Ecto neural progenitor cell (in vitro differentiated cells): Measurements from ENCODE around the gene SLC22A7.
"Not testable (repeated sequence)": the region's sequence is repeated elsewhere in the genome, so short reads cannot be mapped to it uniquely, and the experiment has no call there.

ENCODE experiments used
- DNase-seq: peaks from one replicate; pipeline ENCODE4 v3.0.0-alpha.2; 2018; ENCODE audit warnings: low spot score

SLC22A7 gene

DNA sequence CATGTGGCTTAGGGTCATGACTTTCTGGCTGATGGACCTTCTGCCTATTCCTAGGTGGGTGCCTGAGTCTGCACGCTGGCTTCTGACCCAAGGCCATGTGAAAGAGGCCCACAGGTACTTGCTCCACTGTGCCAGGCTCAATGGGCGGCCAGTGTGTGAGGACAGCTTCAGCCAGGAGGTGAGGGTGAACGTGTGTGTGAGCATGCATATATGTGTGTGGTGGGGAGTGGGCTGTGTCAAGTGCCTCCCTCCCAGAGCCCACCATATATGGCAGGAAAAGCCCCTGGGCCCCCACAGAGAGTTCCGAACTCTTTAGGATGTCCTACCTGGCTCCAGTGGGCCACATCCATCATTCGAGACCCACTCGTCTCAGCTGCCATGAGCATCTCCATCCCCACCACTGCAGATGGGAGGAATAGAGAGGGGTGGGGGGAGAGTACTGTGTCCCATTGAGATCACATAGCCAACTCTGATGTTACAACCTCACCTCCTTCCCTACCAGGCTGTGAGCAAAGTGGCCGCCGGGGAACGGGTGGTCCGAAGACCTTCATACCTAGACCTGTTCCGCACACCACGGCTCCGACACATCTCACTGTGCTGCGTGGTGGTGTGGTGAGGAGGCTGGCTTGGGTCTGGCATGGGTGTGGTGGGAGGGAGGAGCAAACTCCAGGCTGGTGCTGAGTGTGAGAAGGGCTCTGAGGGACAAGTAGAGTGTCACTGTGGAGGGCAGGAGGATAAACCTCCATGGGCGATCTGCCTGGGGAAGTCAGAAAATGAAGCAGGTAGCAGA is 3.2 kb downstream of the SLC22A7 start:
- DNase-seq = no peak

- no peak for DNase-seq
These were observed 4.1 kb downstream of the SLC22A7 start for GRCh38 chr6:43302126-43302525.

DNA sequence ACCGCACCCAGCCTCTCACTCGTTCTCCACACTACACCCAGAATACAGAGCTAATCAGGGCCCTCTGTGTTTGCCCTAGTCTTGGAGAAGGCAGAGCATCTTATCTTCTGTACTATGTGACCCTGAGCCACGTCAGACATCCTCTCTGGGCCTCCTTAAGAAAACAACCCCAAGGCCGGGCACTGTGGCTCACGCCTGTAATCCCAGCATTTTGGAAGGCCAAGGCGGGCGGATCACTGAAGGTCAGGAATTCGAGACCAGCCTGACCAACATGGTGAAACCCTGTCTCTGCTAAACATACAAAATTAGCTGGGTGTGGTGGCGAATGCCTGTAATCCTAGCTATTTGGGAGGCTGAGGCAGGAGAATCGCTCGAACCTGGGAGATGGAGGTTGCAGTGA is 4.9 kb downstream of the SLC22A7 start:
- not testable (repeated sequence) for DNase-seq

GRCh38 chr6:43303751-43304331 is 5.8 kb downstream of the SLC22A7 start:
- no peak for DNase-seq

- DNase-seq = no peak
These were observed 6.3 kb downstream of the SLC22A7 start for GRCh38 chr6:43304361-43304760.

GRCh38 chr6:43304882-43305281 is 6.8 kb downstream of the SLC22A7 start:
- DNase-seq = no peak

GRCh38 chr6:43306086-43306485 is 8.0 kb downstream of the SLC22A7 start:
- no peak for DNase-seq

- no peak for DNase-seq
These were observed 9.5 kb downstream of the SLC22A7 start for GRCh38 chr6:43307451-43308100.

DNA sequence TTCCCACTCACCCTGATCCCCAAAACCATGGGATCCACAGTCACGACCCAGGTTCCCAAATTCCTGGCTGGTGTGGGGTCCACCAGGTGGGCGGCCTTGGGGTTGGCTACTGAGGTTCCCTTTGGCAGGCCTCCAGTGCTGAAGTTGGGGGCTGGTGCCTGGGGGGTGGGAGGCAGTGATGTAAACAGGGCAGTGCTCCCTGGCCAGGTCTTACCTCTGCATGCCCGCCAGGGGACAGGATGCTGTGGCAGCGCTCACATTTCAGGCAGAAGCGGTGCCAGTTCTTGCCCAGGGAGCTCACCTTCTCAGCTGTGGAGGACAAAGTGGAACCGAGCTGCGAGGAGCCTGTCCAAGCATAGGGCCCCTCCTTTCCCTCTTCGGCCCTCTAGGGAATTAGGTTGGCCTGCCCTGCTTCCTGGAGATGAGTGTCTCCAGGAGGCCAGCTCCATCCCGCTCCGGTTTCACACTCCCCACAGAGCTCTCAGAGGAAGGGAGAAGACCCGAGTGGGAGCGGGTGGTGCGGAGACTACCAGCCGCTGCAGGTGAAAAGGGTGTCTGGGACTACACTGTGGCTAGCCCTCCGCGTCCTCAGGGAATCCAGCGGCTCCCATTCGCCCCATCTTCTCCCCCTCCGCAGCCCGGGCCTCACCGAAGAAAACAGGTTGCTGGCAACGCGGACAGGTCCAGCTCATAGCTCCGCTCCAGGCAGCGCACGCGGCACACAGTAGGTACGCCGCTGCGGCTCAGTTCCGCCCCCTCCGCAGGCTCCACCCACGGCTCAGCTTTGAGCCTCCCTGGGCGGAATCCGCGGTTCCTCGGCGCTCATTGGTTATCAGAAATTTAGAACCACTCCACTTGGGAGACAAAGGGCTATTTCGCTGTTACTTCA is 10.3 kb downstream of the SLC22A7 start, which contains the start of gene CRIP3:
CRIP3 (minus strand) TSS at position 726 of the 889 bp plus-strand sequence; CDS start at position 692, 34 bp downstream.
- DNase-seq = peak; percentile 83

GRCh38 chr6:43308990-43309477 is 11.0 kb downstream of the SLC22A7 start:
- no peak for DNase-seq

GRCh38 chr6:43310134-43310533 is 12.1 kb downstream of the SLC22A7 start:
- DNase-seq = no peak

DNA sequence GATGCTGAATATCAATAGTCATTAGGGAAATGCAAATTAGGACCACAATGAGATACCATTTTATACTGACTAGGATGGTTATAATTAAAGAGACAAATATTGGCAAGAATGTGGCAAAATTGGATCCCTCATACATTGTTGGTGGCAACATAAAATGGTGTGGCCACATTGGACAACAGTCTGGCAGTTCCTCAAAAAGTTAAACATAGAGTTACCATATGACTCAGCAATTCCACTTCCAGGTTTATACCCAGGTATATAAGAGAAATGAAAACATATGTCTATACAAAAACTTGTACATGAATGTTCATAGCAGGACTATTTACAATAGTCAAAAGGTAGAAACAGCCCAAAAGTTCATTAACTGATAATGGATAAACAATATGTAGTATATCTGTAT is 12.6 kb downstream of the SLC22A7 start:
- DNase-seq = no peak

DNA sequence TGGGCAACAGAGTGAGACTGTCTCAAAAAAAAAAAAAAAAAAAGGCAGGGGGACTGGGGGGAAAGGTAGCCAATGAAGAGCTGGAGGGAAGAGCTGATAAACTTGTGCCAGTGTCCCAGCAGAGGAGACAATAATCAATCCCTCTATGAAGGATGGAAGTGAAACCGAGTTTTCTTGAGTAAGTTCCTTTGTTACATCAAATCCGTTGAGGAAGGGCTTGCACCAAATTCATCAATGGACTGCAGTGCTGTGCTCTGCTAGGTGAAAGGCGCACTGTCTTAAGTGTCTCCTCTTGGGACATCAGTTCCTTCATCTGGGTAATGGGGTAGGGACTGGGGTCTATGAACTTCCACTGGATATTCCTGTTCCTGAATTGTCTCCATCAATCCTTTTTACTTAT is 13.6 kb downstream of the SLC22A7 start:
- no peak for DNase-seq

DNA sequence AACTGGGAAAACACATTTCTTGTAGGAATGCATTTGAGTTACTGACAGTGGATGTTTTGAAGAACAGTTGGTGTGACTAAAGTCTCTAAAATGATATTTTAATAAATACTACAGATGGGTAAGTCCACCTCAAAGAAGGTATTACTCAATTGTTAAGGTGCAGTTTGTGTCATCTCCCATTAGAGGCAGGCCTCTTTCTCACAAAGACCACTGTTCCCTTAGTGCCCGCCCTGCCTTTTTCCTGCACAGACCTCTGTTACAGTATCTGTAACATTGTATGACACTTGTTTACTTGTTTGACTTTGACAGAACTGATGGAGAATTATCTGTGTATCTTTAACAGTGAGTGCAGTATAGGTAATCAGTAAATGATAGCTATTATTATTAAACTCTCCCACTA is 15.8 kb downstream of the SLC22A7 start:
- DNase-seq = no peak

GRCh38 chr6:43318011-43318410 is 20.0 kb downstream of the SLC22A7 start:
- DNase-seq = no peak

DNA sequence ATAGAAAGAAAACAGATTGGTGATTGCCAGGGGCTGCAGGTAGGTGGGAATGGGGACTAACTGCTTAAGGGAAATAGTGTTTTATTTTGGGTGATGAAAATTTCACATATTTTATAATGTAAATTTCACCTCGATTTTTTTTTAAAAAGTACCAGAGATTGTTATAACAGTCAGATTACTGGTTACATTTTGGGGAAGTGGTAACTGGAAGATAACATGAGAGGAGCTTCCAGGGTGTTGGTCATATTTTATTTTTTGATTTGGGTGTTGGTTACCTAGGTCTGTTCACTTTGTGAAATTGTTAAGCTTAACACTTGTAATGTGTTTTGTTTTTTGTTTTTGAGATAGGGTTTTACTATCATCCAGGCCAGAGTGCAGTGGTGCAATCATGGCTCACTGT is 27.8 kb downstream of the SLC22A7 start:
- no peak for DNase-seq

DNA sequence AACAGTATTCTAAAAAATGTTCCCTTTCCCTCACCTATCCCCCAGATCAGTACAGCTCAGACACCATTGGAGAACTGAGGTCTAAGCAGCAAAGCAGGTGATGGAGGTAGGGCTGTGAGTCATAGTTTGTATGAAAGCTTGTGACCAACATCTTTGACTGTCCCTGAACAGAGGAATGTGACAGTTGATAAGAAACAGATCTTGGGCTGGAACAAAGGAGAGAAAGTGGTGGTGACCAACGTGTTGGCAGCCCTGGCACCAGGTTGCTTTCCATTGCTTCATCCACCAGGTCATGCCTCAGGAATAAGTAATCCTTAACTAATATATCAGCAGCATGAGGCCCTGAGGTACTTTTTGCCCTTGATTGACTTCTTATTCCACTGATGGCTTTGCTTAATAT is 30.5 kb downstream of the SLC22A7 start:
- no peak for DNase-seq

DNA sequence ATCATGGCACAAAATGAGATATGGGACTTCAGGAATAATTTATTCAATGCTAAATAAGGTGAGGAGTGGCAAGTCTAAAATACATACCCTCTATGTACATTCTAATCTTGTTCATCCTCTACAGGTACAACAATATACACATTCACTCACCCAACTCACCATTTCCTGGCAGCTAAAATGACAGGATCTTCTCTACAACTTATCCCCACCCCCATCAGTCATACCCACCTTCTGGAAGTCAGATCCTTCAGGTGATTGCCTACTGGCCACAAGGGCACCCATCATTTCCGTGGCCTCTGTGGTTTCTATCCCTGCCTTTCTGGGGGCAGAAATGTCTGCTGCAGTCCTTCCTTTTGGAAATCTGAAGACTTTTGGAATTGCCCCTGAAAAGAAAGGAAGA is 33.4 kb downstream of the SLC22A7 start:
- DNase-seq = no peak

DNA sequence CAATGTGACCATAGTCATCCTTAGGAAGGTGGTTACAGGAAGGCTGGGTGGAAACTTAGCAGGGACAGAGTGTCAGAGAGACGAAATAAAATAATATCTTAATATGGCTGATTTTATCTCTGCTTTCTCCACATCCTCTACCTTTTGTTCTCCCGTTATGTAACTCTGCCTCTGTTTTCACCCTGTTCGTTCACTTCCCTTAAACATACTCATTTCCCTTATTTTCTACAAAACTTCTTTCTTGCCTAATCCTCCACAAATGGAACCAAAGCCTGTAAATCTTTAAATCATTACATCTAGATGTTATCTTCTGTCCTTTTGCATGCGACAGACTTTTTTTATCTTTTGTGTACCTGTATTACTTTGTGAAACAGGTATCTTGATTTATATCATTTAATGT is 33.8 kb downstream of the SLC22A7 start:
- no peak for DNase-seq

DNA sequence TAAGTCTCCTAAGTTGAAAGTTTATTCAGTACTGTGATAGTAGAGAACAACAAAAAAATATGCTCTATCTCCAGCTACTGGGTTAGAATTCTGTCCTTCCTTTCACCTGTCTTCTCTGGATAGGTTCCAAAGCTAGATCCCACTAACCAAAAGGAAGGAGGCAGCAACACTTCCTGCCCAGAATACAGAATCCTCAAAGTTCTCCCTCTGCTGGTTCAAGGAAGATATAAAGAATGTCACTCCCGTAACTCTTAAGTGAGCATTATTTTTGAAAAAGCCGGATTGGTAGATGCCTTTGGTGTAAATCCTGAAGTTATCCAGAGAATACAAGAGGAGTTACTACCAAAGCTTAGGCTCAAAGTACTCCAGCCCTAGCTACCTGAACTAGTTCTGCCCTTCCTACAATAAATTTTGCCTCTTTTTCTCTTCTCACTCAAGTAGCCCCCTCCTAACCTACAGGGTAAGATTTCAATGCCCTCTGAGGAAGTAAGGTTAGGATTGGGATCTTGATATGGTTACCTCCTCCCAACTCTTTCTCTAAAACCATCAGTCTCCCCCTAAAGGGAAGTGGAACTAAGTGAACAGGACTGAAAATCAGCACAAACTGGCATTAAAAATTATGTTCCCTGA is 36.5 kb downstream of the SLC22A7 start:
- no peak for DNase-seq

GRCh38 chr6:43335469-43335868 is 37.4 kb downstream of the SLC22A7 start:
- no peak for DNase-seq

DNA sequence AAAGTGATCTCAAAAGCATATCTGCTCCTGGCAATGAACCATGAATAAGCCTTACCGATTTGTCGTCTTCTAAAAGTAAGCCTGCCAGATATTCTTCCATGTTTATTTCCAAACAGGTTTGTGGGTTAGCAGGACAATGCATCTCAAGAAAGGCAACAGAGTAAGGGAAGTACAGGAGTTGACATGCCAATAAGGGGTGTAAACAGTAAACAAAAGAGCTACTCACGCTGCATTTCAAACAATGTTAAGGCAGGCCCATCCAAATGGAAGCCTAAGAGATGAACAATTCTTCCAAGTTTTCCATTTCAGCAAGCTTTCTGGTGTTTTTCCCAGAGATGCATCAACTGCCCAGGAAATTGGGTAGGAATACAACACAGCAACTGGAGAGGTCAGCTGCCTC is 38.3 kb downstream of the SLC22A7 start:
- no peak for DNase-seq
